GM12878 (cell line): ENCODE data around the gene PPT1. TPM values are rescaled to one million over a fixed set of nuclear protein-coding genes. Genes with fewer than 3 reads are reported as not detected.

Experiments used
- BACH1 ChIP-seq: fragments of 450-650 bp; IDR thresholded peaks from 2 replicates; pipeline ENCODE4 v1.6.1; 2017; ENCODE audit warnings: mild to moderate bottlenecking, borderline replicate concordance
- BMI1 ChIP-seq: fragments of 450-650 bp; IDR thresholded peaks from 2 replicates; pipeline ENCODE4 v1.6.1; 2016; ENCODE audit warnings: mild to moderate bottlenecking, moderate library complexity, borderline replicate concordance
- BRCA1 ChIP-seq: IDR thresholded peaks from 2 replicates; pipeline ENCODE4 v1.6.1; 2011; ENCODE audit warnings: low read depth, low read length, improper control_type of control experiment
- CHD2 ChIP-seq: IDR thresholded peaks from 2 replicates; pipeline ENCODE4 v1.6.1; 2011; ENCODE audit warnings: low read depth, low read length, improper control_type of control experiment, borderline replicate concordance
- CHD4 ChIP-seq: fragments of 200-600 bp; sonication (generic); IDR thresholded peaks from 2 replicates; pipeline ENCODE4 v1.6.1; 2016; ENCODE audit warnings: mild to moderate bottlenecking
- CREM ChIP-seq: IDR thresholded peaks from 2 replicates; pipeline ENCODE4 v1.6.1; 2014; ENCODE audit warnings: antibody characterized with exemption, low read depth
- CTCF ChIP-seq, 3 experiments: IDR thresholded peaks in 2 of 3; conservative IDR thresholded peaks in 1 of 3; 2 replicates each; pipeline ENCODE4 v1.5.1; 2011; ENCODE audit warnings: low read depth in 3 of 3, low read length in 3 of 3, mild to moderate bottlenecking in 3 of 3, control low read depth in 2 of 3, moderate library complexity in 2 of 3, inconsistent platforms in 1 of 3, mixed read lengths in 1 of 3; ENCODE audit not compliant: control insufficient read depth in 2 of 3, insufficient read depth in 1 of 3; ENCODE audit errors: extremely low read depth in 1 of 3
- HDAC6 ChIP-seq: fragments of 200-600 bp; sonication (generic); IDR thresholded peaks from one replicate; pipeline ENCODE4 v1.8.0; 2017; ENCODE audit warnings: antibody characterized with exemption; ENCODE audit not compliant: unreplicated experiment
- MYB ChIP-seq: fragments of 150-350 bp; IDR thresholded peaks from 2 replicates; pipeline ENCODE4 v1.6.1; 2014; ENCODE audit warnings: mild to moderate bottlenecking, low read depth, low read length, borderline replicate concordance
- RBBP5 ChIP-seq: fragments of 200-600 bp; sonication (generic); conservative IDR thresholded peaks from 2 replicates; pipeline ENCODE4 v1.6.1; 2016
- REST ChIP-seq: IDR thresholded peaks from 2 replicates; pipeline ENCODE4 v1.6.1; 2012; ENCODE audit warnings: mild to moderate bottlenecking, low read depth, low read length
- STAT1 ChIP-seq: fragments of 450-650 bp; conservative IDR thresholded peaks from 2 replicates; pipeline ENCODE4 v1.6.1; 2014; ENCODE audit warnings: antibody characterized with exemption, mild to moderate bottlenecking
- YBX1 ChIP-seq: fragments of 450-650 bp; IDR thresholded peaks from 2 replicates; pipeline ENCODE4 v1.6.1; 2016; ENCODE audit warnings: antibody characterized with exemption
- ZNF274 ChIP-seq: IDR thresholded peaks from one replicate; pipeline ENCODE4 v1.8.0; 2011; ENCODE audit not compliant: insufficient read length, insufficient read depth
- ZZZ3 ChIP-seq: IDR thresholded peaks from 2 replicates; pipeline ENCODE4 v1.6.1; 2011; ENCODE audit warnings: low read depth; ENCODE audit not compliant: control insufficient read depth, insufficient read length
- polyA plus RNA-seq, 11 experiments: library from polyadenylated mRNA; depleted of rRNA in 4 of 11; unstranded in 6 of 11; stranded (reverse) in 5 of 11; fragments of >200 nt; fragmentation: Nextera tagmentation in 4 of 11; fragmentation: Illumina TruSeq in 1 of 11; extraction: Ambion mirVana in 4 of 11; extraction: Trizol in 1 of 11; gene quantifications; 1 replicate in 1 of 11; 2 replicates in 10 of 11; pipeline versions ENCODE4 v1.2.1 to v1.2.3, GENCODE V29; 2011 to 2016; ENCODE audit warnings: inconsistent platforms in 2 of 11, missing spikeins in 2 of 11, low read depth in 1 of 11
- total RNA-seq, 4 experiments: library from RNA; depleted of rRNA in 3 of 4; stranded (reverse); fragments of >200 nt in 3 of 4; fragmentation: Illumina TruSeq in 1 of 4; extraction: Trizol in 1 of 4; gene quantifications; 2 replicates each; pipeline versions ENCODE4 v1.2.1 to v1.2.3, GENCODE V29; 2013 to 2021
- TF ChIP-seq, protein P1 (sequence below): IDR thresholded peaks from 2 replicates; pipeline ENCODE4 v1.6.1; 2012; ENCODE audit warnings: low read depth, low read length, improper control_type of control experiment
- TF ChIP-seq, protein P2 (sequence below): fragments of 450-650 bp; IDR thresholded peaks from 2 replicates; pipeline ENCODE4 v1.6.1; 2016; ENCODE audit warnings: mild to moderate bottlenecking, moderate library complexity, borderline replicate concordance

The PPT1 gene
- total and polyA plus RNA-seq, 10 of the 15 experiments (the other 5 are each of a cell fraction or from before 2014, with no cell fraction given), result 50.4 to 147 (median 103) TPM

GRCh38 chr1:40096977-40097782 is at the start of gene PPT1 (continued):
- TF ChIP-seq HDAC6 (no peak), ZNF274 (no peak), REST (no peak), CHD4 (no peak), CTCF (IDR thresholded peaks at IDR 0.05 in 2 of 3, conservative IDR thresholded peaks at IDR 0.05 in 1 of 3; ENCODE audit: control insufficient read depth in 2 of 3, extremely low read depth in 1 of 3, insufficient read depth in 1 of 3, low read depth in 3 of 3, low read length in 3 of 3) (peak in 2 of 3 experiments; percentile 7 to 18; a peak in 2 of 6 replicates), RBBP5 (no peak), BRCA1 (no peak), STAT1 (no peak), YBX1 (no peak), CREM (0 out of 2 replicates have a peak, but pooled peaks have one; percentile 12), BMI1 (no peak), BACH1 (peak; percentile 50; the same call in 1 of the 2 replicates), ZZZ3 (no peak), MYB (no peak), CHD2 (0 out of 2 replicates have a peak, but pooled peaks have one; percentile 38)
- TF ChIP-seq, protein P1, sequence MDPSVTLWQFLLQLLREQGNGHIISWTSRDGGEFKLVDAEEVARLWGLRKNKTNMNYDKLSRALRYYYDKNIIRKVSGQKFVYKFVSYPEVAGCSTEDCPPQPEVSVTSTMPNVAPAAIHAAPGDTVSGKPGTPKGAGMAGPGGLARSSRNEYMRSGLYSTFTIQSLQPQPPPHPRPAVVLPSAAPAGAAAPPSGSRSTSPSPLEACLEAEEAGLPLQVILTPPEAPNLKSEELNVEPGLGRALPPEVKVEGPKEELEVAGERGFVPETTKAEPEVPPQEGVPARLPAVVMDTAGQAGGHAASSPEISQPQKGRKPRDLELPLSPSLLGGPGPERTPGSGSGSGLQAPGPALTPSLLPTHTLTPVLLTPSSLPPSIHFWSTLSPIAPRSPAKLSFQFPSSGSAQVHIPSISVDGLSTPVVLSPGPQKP, result no peak
- TF ChIP-seq, protein P2, sequence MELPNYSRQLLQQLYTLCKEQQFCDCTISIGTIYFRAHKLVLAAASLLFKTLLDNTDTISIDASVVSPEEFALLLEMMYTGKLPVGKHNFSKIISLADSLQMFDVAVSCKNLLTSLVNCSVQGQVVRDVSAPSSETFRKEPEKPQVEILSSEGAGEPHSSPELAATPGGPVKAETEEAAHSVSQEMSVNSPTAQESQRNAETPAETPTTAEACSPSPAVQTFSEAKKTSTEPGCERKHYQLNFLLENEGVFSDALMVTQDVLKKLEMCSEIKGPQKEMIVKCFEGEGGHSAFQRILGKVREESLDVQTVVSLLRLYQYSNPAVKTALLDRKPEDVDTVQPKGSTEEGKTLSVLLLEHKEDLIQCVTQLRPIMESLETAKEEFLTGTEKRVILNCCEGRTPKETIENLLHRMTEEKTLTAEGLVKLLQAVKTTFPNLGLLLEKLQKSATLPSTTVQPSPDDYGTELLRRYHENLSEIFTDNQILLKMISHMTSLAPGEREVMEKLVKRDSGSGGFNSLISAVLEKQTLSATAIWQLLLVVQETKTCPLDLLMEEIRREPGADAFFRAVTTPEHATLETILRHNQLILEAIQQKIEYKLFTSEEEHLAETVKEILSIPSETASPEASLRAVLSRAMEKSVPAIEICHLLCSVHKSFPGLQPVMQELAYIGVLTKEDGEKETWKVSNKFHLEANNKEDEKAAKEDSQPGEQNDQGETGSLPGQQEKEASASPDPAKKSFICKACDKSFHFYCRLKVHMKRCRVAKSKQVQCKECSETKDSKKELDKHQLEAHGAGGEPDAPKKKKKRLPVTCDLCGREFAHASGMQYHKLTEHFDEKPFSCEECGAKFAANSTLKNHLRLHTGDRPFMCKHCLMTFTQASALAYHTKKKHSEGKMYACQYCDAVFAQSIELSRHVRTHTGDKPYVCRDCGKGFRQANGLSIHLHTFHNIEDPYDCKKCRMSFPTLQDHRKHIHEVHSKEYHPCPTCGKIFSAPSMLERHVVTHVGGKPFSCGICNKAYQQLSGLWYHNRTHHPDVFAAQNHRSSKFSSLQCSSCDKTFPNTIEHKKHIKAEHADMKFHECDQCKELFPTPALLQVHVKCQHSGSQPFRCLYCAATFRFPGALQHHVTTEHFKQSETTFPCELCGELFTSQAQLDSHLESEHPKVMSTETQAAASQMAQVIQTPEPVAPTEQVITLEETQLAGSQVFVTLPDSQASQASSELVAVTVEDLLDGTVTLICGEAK, result no peak
